GM18505 (cell line): Measurements from ENCODE around the gene SBK1.
"Not testable (repeated sequence)": the region's sequence is repeated elsewhere in the genome, so short reads cannot be mapped to it uniquely, and the experiment has no call there.

ENCODE experiments used
- ATAC-seq: cut with Tn5 transposase; IDR thresholded peaks from one replicate; pipeline ENCODE4 v1.9.1; 2021; ENCODE audit not compliant: unreplicated experiment
- POLR2A ChIP-seq: IDR thresholded peaks from 4 replicates; pipeline ENCODE4 v1.6.1; 2011; ENCODE audit warnings: borderline replicate concordance; ENCODE audit not compliant: insufficient read depth, insufficient read length; ENCODE audit errors: extremely low read depth

SBK1 gene

GRCh38 chr16:28291651-28292626 is at the start of gene SBK1:
Gene SBK1, plus strand, starts transcription at chr16:28292525. Its CDS starts 24,867 bp downstream, at chr16:28317392.
- no peak for TF ChIP-seq POLR2A
- ATAC-seq: peak; percentile 87

DNA sequence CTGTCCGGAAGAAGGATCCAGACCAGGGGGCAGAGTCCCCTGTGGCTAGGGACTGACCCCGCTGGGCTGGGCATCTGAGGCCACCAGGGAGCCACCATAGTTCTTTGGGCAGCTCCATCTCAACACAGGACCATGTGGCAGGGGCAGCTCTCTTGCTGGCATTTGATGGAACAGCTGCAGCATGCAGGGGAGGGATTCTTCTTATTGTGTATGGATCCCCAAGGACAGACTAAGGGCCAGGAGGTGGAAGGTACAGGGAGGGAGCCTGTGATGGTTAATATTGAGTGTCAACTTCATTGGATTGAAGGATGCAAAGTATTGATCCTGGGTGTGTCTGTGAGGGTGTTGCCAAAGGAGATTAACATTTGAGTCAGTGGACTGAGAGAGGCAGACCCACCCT is 42.8 kb upstream of the SBK1 start:
- ATAC-seq: not testable (repeated sequence)

DNA sequence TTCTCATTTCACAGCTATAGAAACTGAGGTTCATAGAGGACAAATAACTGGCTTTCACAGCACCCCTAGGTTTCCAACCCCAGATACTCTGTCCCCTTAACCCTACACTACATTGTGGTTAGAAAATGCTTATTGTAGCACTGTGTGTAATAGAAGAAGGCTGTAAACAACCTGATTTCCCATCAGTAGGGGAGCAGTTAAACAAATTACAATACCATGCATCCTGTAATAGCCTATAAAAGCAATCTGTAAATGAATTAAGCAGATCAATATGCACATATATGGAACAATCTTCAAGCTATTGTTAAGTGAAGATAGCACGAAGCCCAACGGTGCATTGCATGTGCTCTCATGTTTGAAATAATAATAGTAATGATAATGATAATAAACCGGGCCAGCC is 41.3 kb upstream of the SBK1 start:
- ATAC-seq: no peak
- no peak for TF ChIP-seq POLR2A

GRCh38 chr16:28254158-28254557 is 38.2 kb upstream of the SBK1 start:
- no peak for TF ChIP-seq POLR2A
- ATAC-seq: no peak

- ATAC-seq: no peak
- TF ChIP-seq POLR2A: no peak
Measured at GRCh38 chr16:28255838-28256237, 36.5 kb upstream of the SBK1 start.

DNA sequence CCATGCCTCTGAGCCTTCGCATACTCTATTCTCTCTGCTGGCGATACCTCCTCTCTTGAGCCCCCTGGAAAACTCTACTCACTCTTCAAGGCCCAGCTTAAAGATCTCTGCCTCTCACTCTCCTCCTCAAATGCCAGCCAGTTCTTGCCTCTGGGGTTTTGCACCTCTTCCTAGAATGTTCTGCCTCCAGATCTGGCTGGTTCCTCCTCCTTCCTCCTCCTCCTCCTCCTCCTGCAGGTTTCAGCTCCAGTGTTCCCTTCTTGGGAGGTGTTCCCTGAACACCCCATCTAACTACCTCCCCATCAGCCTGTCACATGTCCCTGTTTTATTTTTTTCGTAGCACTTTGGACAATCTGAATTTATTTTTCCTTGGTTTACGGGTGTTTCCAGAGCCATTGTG is 35.1 kb upstream of the SBK1 start:
- ATAC-seq: no peak
- no peak for TF ChIP-seq POLR2A

DNA sequence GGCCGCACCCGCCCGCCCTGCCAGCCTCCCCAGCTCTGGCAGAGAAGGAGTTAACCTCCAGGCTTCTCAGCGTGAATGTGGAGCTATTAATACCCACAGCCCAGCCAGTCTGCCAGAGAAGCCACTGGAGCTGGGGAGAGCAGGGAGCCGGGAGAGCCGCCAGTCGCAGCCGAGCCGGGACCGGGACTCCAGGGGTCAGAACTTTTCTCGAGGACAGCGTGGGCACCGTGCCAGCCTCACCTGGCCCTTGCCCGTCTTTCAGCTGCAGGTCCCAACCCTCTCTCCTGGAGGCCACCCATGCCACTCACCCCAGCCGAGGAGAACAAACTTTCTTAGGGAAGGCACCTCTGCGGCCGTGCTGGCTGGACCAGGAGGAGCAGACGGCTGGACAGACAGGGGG is 33.8 kb upstream of the SBK1 start:
- TF ChIP-seq POLR2A: no peak
- ATAC-seq: no peak

DNA sequence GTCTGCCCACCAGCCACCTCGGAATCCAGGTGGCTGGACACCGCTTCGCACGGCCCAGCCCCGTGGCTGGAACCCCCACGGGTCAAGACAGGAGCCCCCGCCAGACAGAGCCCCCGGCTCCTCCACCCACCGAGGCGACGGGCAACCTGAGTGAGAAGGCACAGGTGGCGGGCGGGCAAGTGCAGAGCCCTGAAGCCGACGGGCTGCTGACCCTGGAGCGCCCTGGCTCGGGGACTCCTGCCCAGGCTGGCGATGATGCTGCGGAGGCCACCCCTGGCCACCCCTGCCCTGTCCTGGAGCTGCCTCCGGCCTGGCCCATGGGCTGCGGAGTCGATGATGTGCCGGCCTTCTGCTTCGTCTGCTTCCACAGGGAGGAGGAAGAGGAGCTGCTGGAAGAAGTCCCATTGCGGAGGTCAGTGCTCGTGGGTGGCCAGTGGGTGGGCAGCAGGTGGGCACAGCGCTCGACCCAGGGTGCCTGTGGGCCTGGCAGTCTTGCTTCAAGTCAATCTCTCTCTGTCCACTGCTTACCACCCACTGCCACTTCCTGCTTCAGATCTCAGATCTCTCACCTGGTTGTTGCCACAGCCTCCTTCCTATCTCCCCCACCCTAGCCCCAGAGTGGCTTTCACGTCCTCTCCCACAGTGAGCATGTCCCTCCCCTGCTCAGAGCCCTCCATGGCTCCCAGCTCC is 33.1 kb upstream of the SBK1 start:
- TF ChIP-seq POLR2A: no peak

DNA sequence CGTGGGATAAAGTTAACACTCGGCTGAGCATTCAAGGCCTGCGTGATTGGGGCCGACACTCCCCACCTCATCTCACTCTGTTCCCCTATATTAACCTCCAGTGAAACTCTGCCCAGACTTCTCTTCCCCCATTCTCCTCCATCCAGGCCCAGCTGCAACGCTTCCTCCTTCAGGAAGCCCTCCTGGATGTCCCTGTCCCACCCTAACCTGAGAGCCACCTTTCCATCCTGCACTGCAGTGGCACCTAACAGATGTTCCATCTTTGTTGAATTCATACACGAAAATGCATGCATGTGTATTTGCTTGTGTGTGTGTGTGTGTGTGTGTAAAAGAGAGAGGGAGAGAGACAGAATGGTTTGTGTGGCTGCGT is 32.6 kb upstream of the SBK1 start:
- no peak for TF ChIP-seq POLR2A
- ATAC-seq: no peak

More for the DNA sequence above, 33.1 kb upstream of the SBK1 start:
- ATAC-seq: no peak

DNA sequence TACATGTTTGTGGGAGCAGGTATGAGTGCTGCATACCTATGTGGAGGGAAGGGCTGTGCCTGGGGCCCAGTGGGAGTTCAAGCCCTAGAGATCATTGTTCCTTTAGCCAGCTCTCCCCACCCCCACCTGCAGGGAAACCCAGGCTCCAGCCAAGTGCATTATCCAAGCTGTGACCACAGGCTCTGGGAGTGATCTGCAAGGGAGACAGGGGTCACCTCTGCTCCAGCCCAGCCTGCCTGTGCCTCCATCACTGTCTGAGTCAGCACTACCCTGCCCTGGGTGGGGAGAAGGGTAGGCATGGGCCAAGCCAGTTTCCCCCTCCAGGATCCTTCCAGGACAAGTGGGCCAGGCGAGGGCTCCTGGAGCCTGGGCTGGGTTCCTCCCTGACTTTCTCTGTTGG is 32.1 kb upstream of the SBK1 start:
- no peak for ATAC-seq
- no peak for TF ChIP-seq POLR2A

- ATAC-seq: no peak
- TF ChIP-seq POLR2A: no peak
Measured at GRCh38 chr16:28261942-28262341, 30.4 kb upstream of the SBK1 start.

- ATAC-seq: no peak
- TF ChIP-seq POLR2A: no peak
Measured at GRCh38 chr16:28263305-28263704, 29.0 kb upstream of the SBK1 start.

DNA sequence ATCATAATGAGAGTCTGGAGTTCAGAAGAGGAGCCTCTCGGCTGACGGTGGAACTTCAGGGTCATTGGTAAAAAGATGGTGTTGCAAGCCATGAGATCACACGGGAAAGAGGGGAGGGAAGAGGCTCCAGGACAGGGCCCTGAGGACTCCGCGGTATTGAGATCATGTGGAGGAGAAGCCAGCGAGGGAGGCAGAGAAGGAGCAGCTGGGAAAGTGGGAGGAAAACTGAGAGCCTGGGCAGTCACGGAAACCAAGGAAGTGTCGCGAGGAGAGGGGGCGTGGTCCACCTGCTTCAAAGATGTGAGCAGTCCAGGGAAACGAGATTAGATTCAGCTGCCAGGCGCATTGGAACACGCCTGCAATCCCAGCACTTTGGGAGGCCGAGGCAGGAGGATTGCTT is 27.7 kb upstream of the SBK1 start:
- TF ChIP-seq POLR2A: no peak
- no peak for ATAC-seq

- ATAC-seq: no peak
- no peak for TF ChIP-seq POLR2A
Measured at GRCh38 chr16:28265822-28266221, 26.5 kb upstream of the SBK1 start.
